Skeletal muscle tissue (tissue), 4 donors: ENCODE results near the gene CXCR6. TPM values are rescaled to one million over a fixed set of nuclear protein-coding genes. Genes with fewer than 3 reads are reported as not detected.

Experiments used
- H3K27ac ChIP-seq: one replicate; pipeline ENCODE4 v1.7.0; 2013; ENCODE audit warnings: mild to moderate bottlenecking, low read depth, low read length, inconsistent platforms
- H3K27me3 ChIP-seq, 3 donors: one replicate each; pipeline ENCODE4 v1.7.0; 2013; ENCODE audit warnings: low read length in 3 of 3; ENCODE audit not compliant: control insufficient read depth in 3 of 3, insufficient read depth in 3 of 3
- H3K36me3 ChIP-seq, 3 donors: one replicate each; pipeline ENCODE4 v1.7.0; 2013; ENCODE audit warnings: low read length in 3 of 3; ENCODE audit not compliant: control insufficient read depth in 3 of 3, insufficient read depth in 3 of 3
- H3K4me1 ChIP-seq, 3 donors: one replicate each; pipeline ENCODE4 v1.7.0; 2013; ENCODE audit warnings: low read length in 3 of 3, mild to moderate bottlenecking in 3 of 3; ENCODE audit not compliant: control insufficient read depth in 3 of 3, insufficient read depth in 3 of 3
- H3K4me3 ChIP-seq, 3 donors: one replicate each; pipeline ENCODE4 v1.7.0; 2013; ENCODE audit warnings: low read length in 3 of 3
- H3K9ac ChIP-seq, 3 donors: one replicate each; pipeline ENCODE4 v1.7.0; 2013; ENCODE audit warnings: low read length in 3 of 3, mild to moderate bottlenecking in 3 of 3, moderate library complexity in 2 of 3, low read depth in 1 of 3
- H3K9me3 ChIP-seq, 3 donors: one replicate each; pipeline ENCODE4 v1.7.0; 2013; ENCODE audit warnings: low read length in 3 of 3; ENCODE audit not compliant: control insufficient read depth in 3 of 3
- total RNA-seq: library from RNA; depleted of rRNA; stranded (reverse); fragments of >200 nt; gene quantifications from one replicate; pipeline ENCODE4 v1.2.3, GENCODE V29; 2014
- donor health status: Osteomylitis.

Gene CXCR6
- total RNA-seq, 1 donor from 2014 or later, result not detected

- Histone ChIP-seq H3K27ac (no peak overlapping the region), H3K9me3 (no peaks in the 10 kb centered on the region), H3K36me3 (peaks cover 87 to 97% (median 96%) of the 10 kb centered on the region in 3 donors), H3K27me3 (no peaks in the 10 kb centered on the region), H3K4me1 (peaks cover 36 to 69% (median 38%) of the 10 kb centered on the region in 3 donors), H3K4me3 (peak overlapping the region in 2 of 3 donors; percentile 19 to 35), H3K9ac (peak overlapping the region in 2 of 3 donors; percentile 12 to 72)
Measured at GRCh38 chr3:45966371-45966791, 23.1 kb downstream of the CXCR6 start.

- Histone ChIP-seq H3K9ac (peak overlapping the region in 2 of 3 donors; percentile 47 to 72), H3K4me3 (peak overlapping the region in 1 of 3 donors; percentile 19), H3K27me3 (no peaks in the 10 kb centered on the region), H3K4me1 (peaks cover 36 to 69% (median 38%) of the 10 kb centered on the region in 3 donors), H3K9me3 (no peaks in the 10 kb centered on the region), H3K27ac (no peak overlapping the region), H3K36me3 (peaks cover 82 to 97% (median 96%) of the 10 kb centered on the region in 3 donors)
Measured at GRCh38 chr3:45966950-45967640, 23.8 kb downstream of the CXCR6 start.

GRCh38 chr3:45967724-45968123, 24.5 kb downstream of the CXCR6 start:
- H3K27ac ChIP-seq, result peak overlapping the region; percentile 27
- H3K9ac ChIP-seq, result peak overlapping the region in 2 of 3 donors; percentile 47 to 72
- peaks cover 79 to 97% (median 96%) of the 10 kb centered on the region in 3 donors for H3K36me3 ChIP-seq
- no peaks in the 10 kb centered on the region for H3K9me3 ChIP-seq
- peaks cover 36 to 74% (median 38%) of the 10 kb centered on the region in 3 donors for H3K4me1 ChIP-seq
- no peaks in the 10 kb centered on the region for H3K27me3 ChIP-seq
- H3K4me3 ChIP-seq, result no peak overlapping the region

- no peaks in the 10 kb centered on the region for H3K9me3 ChIP-seq
- peak overlapping the region; percentile 27 for H3K27ac ChIP-seq
- H3K4me3 ChIP-seq, result no peak overlapping the region
- H3K36me3 ChIP-seq, result peaks cover 79 to 97% (median 96%) of the 10 kb centered on the region in 3 donors
- H3K4me1 ChIP-seq, result peaks cover 36 to 78% (median 38%) of the 10 kb centered on the region in 3 donors
- H3K27me3 ChIP-seq, result no peaks in the 10 kb centered on the region
- peak overlapping the region in 2 of 3 donors; percentile 47 to 72 for H3K9ac ChIP-seq
Measured at GRCh38 chr3:45968149-45968548, 24.9 kb downstream of the CXCR6 start.

- Histone ChIP-seq H3K36me3 (peaks cover 74 to 96% (median 94%) of the 10 kb centered on the region in 3 donors), H3K9ac (no peak overlapping the region), H3K27me3 (no peaks in the 10 kb centered on the region), H3K27ac (peak overlapping the region; percentile 27), H3K4me1 (peaks cover 36 to 76% (median 37%) of the 10 kb centered on the region in 3 donors), H3K9me3 (no peaks in the 10 kb centered on the region), H3K4me3 (no peak overlapping the region)
Measured at GRCh38 chr3:45968706-45969105, 25.4 kb downstream of the CXCR6 start.

GRCh38 chr3:45969116-45969515, 25.9 kb downstream of the CXCR6 start:
- H3K4me1 ChIP-seq, result peaks cover 36 to 76% (median 37%) of the 10 kb centered on the region in 3 donors
- H3K27me3 ChIP-seq, result no peaks in the 10 kb centered on the region
- no peak overlapping the region for H3K27ac ChIP-seq
- H3K9ac ChIP-seq, result peak overlapping the region in 1 of 3 donors; percentile 16
- H3K36me3 ChIP-seq, result peaks cover 74 to 96% (median 93%) of the 10 kb centered on the region in 3 donors
- no peak overlapping the region for H3K4me3 ChIP-seq
- no peaks in the 10 kb centered on the region for H3K9me3 ChIP-seq

GRCh38 chr3:45969953-45970352, 26.7 kb downstream of the CXCR6 start:
- H3K9me3 ChIP-seq, result no peaks in the 10 kb centered on the region
- H3K4me3 ChIP-seq, result no peak overlapping the region
- H3K9ac ChIP-seq, result peak overlapping the region in 2 of 3 donors; percentile 0 to 55
- peaks cover 73 to 96% (median 93%) of the 10 kb centered on the region in 3 donors for H3K36me3 ChIP-seq
- peaks cover 38 to 79% (median 43%) of the 10 kb centered on the region in 3 donors for H3K4me1 ChIP-seq
- peak overlapping the region; percentile 23 for H3K27ac ChIP-seq
- no peaks in the 10 kb centered on the region for H3K27me3 ChIP-seq

GRCh38 chr3:45972534-45973402, 29.5 kb downstream of the CXCR6 start:
- no peak overlapping the region for H3K9ac ChIP-seq
- peak overlapping the region; percentile 36 for H3K27ac ChIP-seq
- H3K4me1 ChIP-seq, result peaks cover 37 to 78% (median 42%) of the 10 kb centered on the region in 3 donors
- H3K4me3 ChIP-seq, result no peak overlapping the region
- H3K36me3 ChIP-seq, result peaks cover 58 to 85% (median 83%) of the 10 kb centered on the region in 3 donors
- H3K9me3 ChIP-seq, result no peaks in the 10 kb centered on the region
- no peaks in the 10 kb centered on the region for H3K27me3 ChIP-seq

GRCh38 chr3:45974686-45975085, 31.4 kb downstream of the CXCR6 start:
- Histone ChIP-seq H3K27ac (peak overlapping the region; percentile 58), H3K9ac (peak overlapping the region in 1 of 3 donors; percentile 2), H3K27me3 (no peaks in the 10 kb centered on the region), H3K4me1 (peaks cover 42 to 73% (median 45%) of the 10 kb centered on the region in 3 donors), H3K9me3 (no peaks in the 10 kb centered on the region), H3K4me3 (no peak overlapping the region), H3K36me3 (peaks cover 48 to 79% (median 75%) of the 10 kb centered on the region in 3 donors)
